ENCODE data around the gene DTHD1.

GRCh38 chr4:36329228-36329627, 47.8 kb downstream of the DTHD1 start:
- TF ChIP-seq CTCF (conservative IDR thresholded peaks at IDR 0.05), result no peak
- TF ChIP-seq EZH2 (IDR thresholded peaks at IDR 0.05; ENCODE audit: low read depth), result no peak

Measured in PC-9 (cell line).